IPS-18a (cell line): Measurements from ENCODE around the gene WT1.
A peak's percentile ranks its signal among the peaks of the same experiment; 100 is the strongest.
"Not testable (repeated sequence)": the region's sequence is repeated elsewhere in the genome, so short reads cannot be mapped to it uniquely, and the experiment has no call there.

ENCODE experiments used
- H3K27ac ChIP-seq: one replicate; pipeline ENCODE4 v1.5.1; 2013; ENCODE audit warnings: low read length
- H3K27me3 ChIP-seq: one replicate; pipeline ENCODE4 v1.6.1; 2013; ENCODE audit warnings: mild to moderate bottlenecking, low read length; ENCODE audit not compliant: control insufficient read depth, insufficient read depth
- H3K36me3 ChIP-seq: one replicate; pipeline ENCODE4 v1.6.1; 2013; ENCODE audit warnings: low read depth, low read length; ENCODE audit not compliant: control insufficient read depth
- H3K4me1 ChIP-seq: one replicate; pipeline ENCODE4 v1.6.1; 2013; ENCODE audit warnings: low read depth, low read length; ENCODE audit not compliant: control insufficient read depth
- H3K4me3 ChIP-seq: one replicate; pipeline ENCODE4 v1.5.1; 2013; ENCODE audit warnings: low read length
- H3K9ac ChIP-seq: one replicate; pipeline ENCODE4 v1.6.1; 2013; ENCODE audit warnings: mild to moderate bottlenecking, low read length, moderate library complexity
- H3K9me3 ChIP-seq: one replicate; pipeline ENCODE4 v1.6.1; 2013; ENCODE audit warnings: low read depth, low read length; ENCODE audit not compliant: control insufficient read depth

The WT1 gene

DNA sequence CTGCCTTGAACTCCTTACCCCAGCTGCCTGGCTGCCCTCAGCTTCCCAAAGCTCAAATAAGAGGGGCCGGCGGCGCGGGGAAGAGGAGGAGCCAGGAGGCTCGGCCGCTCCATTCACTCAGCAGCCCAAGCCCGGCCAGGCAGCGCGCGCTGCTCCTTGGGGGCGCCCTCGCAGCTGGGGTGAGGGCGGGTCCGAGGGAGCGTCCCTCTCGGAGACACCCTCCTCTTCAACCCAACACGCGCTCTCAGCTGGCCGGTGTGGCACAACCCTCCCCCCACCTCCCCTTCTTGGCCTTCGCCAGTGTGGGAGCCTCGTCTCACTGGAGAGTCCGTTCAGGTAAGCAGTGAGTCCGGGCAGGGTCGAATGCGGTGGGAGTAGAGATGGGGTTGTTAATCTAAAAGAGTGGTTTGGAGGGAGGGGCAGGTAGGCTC, at the start of gene WT1:
Gene WT1 (minus strand): TSS at position 29 of the 431 bp plus-strand sequence.
- Histone ChIP-seq H3K9me3 (no peaks in the 10 kb centered on the region), H3K27me3 (peaks cover 99% of the 10 kb centered on the region), H3K4me1 (peaks cover 28% of the 10 kb centered on the region), H3K9ac (no peak within 1 kb of the TSS), H3K27ac (no peak within 1 kb of the TSS), H3K36me3 (no peaks in the 10 kb centered on the region), H3K4me3 (peak within 1 kb of the TSS; percentile 35)

DNA sequence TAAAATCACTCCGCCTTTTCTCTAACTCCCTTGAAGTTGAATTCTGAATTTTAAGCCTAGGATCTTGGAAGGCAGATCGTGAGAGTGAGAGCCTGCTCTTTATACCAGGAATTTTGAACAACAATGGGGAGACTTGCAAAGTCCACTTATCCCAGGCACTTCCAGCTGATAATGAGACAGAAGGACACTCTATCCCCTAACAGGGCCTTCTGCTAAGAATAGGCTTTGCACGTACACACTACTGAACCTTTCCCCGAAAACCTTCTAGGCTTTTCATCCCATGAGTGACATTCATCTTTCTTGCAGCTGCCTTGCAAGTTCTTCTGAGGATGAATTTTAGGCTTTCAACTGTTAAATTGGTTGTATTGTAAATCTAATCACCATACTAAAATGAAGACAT, 44.0 kb upstream of the WT1 start:
- Histone ChIP-seq H3K9ac (no peak overlapping the region), H3K27ac (no peak overlapping the region), H3K4me3 (no peak overlapping the region)

DNA sequence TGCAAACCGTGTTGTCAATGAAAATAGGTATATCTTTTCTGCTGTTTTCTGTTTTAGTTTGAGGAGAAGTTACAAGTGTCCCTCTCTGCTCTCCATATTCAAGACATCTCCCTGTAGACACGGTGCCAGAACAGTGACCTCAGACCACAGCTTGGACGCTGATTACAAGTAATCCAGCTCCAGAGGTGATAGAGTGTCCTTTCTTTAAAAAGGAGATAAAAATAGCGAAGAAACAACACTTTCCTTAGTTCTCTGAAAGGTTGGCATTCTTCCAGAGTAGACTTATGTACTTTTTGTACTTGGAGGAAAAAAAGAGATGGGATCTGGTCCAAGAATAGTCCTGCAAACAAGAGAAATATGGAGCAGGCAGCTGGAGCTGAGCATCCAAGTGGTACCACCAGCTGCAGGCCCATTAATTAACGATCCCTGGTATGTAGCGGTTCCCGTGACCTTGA, 43.0 kb upstream of the WT1 start:
- Histone ChIP-seq H3K4me3 (no peak overlapping the region), H3K9me3 (no peaks in the 10 kb centered on the region), H3K27ac (no peak overlapping the region), H3K4me1 (no peaks in the 10 kb centered on the region), H3K36me3 (no peaks in the 10 kb centered on the region), H3K9ac (no peak overlapping the region), H3K27me3 (no peaks in the 10 kb centered on the region)

More for the DNA sequence above, 44.0 kb upstream of the WT1 start:
- no peaks in the 10 kb centered on the region for H3K4me1 ChIP-seq
- H3K27me3 ChIP-seq, result no peaks in the 10 kb centered on the region
- no peaks in the 10 kb centered on the region for H3K9me3 ChIP-seq
- H3K36me3 ChIP-seq, result no peaks in the 10 kb centered on the region

DNA sequence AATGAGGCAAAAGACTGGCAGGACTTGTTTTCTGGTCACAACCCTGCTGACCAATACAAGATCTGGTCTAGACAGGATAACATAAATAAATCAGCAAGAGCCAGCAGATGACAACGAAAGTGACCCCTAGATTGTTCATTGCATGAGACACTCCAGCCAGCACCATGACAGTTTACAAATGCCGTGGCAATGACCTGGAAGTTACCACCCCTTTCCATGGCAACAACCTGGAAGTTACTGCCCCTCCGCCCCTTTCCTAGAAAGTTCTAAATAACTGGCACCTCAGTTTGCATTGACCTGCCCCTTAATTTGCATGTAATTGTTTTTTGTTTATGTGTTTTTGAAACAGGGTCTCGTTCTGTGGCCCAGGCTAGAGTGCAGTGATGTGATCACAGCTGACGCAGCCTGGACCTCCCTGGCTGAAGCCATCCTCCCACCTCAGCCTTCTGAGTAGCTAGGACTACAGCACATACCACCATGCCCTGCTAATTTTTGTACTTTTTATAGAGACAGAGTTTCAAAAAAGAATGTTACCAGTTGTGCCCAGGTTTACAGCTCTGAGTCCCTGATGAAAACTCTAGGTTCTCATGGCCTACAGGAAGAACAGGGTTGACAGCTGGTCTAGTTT, 38.1 kb upstream of the WT1 start:
- H3K9me3 ChIP-seq, result no peaks in the 10 kb centered on the region
- H3K27me3 ChIP-seq, result no peaks in the 10 kb centered on the region
- H3K4me1 ChIP-seq, result no peaks in the 10 kb centered on the region
- H3K4me3 ChIP-seq, result no peak overlapping the region
- H3K36me3 ChIP-seq, result no peaks in the 10 kb centered on the region
- H3K27ac ChIP-seq, result no peak overlapping the region
- no peak overlapping the region for H3K9ac ChIP-seq

DNA sequence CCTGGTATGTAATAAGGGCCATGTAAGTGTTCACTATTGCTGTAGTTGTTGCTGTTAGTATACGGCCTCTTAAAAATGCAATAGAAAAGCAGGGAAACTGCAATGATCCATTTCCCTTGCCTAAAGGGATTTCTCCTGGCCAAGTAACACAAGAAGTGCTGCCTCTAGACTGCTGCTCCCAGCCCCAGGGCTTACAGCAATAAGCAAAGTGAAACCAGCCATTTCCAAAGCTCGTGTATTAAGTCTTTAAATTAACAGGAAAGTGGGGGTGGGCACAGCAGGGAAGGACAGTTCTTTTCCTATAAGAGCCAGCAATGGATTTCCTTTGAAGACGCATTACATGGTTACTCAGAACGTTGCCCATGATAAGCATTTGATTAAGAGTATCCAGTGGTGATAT, 36.9 kb upstream of the WT1 start:
- H3K4me3 ChIP-seq, result no peak overlapping the region
- H3K27me3 ChIP-seq, result no peaks in the 10 kb centered on the region
- H3K9ac ChIP-seq, result no peak overlapping the region
- no peaks in the 10 kb centered on the region for H3K9me3 ChIP-seq
- H3K27ac ChIP-seq, result no peak overlapping the region
- H3K36me3 ChIP-seq, result no peaks in the 10 kb centered on the region
- no peaks in the 10 kb centered on the region for H3K4me1 ChIP-seq

DNA sequence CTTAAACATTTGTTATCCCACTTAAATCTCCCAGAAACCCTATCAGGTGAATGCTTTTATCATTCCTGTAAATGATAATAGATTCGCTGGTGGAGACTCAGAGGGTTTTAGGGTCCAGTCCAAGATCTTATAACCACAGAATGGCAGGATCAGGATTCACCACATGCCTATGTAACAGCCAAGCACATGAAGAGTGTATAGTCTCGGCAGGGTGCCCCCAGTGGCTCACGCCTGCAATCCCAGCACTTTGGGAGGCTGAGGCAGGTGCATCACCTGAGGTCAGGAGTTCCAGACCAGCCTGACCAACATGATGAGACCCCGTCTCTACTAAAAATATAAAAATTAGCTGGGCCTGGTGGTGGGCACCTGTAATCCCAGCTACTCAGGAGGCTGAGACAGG, 36.2 kb upstream of the WT1 start:
- H3K9ac ChIP-seq, H3K4me3 ChIP-seq, H3K9me3 ChIP-seq, H3K27me3 ChIP-seq, H3K36me3 ChIP-seq, H3K4me1 ChIP-seq, H3K27ac ChIP-seq: not testable (repeated sequence)

DNA sequence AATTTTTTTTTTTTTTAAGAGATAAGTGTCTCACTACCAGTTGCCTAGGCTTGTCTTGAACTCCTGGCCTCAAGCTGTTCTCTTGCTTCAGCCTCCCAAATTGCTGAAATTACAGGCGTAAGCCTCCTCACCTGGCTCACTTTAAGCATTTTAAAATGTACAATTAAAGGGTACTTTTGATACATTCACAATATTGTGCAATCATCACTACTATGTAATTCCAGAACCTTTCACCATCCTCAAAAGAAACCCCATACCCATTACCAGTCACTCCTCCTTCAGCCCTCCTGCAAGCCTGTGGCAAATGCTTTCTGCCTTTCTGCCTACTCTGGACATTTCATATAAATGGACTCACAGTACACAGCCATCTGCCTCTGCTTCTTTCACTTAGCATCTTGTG, 34.5 kb upstream of the WT1 start:
- Histone ChIP-seq H3K27ac (no peak overlapping the region), H3K4me1 (no peaks in the 10 kb centered on the region), H3K9ac (no peak overlapping the region), H3K36me3 (no peaks in the 10 kb centered on the region), H3K9me3 (no peaks in the 10 kb centered on the region), H3K4me3 (no peak overlapping the region), H3K27me3 (no peaks in the 10 kb centered on the region)

DNA sequence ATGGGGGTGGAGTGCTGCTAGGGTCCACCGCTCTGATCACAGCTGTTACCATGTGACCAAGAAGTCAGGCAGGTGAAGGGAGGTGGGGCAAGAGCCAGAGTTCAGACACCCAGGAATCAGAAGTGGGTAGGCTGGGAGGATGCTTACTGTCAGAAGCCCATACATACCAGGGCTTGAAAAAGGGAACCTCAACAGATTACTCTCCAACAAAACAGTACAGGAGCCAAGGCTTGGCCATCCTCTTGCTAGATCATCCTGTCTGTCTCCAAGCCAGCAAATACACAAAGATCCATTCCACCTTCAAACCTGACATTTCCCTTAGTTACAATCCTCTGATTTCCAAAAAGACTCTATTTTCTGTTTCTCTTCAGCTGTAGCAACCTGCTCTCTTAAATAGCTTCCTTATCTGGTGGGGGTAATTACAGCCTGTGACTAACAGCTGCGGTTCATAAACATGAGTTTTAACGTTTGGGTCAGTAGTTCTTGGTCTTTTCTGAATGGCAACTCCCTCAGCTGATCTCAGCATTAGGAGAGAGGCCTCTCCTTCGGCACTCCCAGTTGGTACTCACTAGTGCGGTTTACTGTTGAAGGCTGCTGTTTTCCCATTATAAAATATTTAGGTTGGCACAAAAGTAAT, 31.1 kb upstream of the WT1 start:
- Histone ChIP-seq H3K9me3 (no peaks in the 10 kb centered on the region), H3K27ac (no peak overlapping the region), H3K4me3 (no peak overlapping the region), H3K9ac (no peak overlapping the region), H3K36me3 (no peaks in the 10 kb centered on the region), H3K4me1 (no peaks in the 10 kb centered on the region), H3K27me3 (no peaks in the 10 kb centered on the region)

DNA sequence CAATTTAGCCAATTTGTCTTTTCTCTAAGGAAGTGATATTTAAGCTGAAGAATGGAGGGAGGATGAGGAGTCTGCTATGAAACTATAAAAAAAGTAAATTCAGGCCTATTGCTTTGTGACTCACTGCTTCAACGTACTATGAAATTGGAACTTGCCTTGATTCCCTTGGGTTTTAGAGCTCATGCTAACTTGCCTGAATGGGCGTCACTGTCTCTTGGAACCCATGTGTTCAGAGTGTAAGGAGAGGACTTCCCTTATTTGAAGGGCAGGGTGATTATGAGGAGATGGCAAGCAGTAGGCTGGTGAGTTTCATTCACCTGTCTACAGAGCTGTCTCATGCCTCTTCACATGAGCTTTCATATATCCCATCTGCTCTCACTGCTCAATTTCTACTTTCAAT, 28.7 kb upstream of the WT1 start:
- Histone ChIP-seq H3K9me3 (no peaks in the 10 kb centered on the region), H3K4me1 (no peaks in the 10 kb centered on the region), H3K36me3 (no peaks in the 10 kb centered on the region), H3K4me3 (no peak overlapping the region), H3K9ac (no peak overlapping the region), H3K27ac (no peak overlapping the region), H3K27me3 (no peaks in the 10 kb centered on the region)

DNA sequence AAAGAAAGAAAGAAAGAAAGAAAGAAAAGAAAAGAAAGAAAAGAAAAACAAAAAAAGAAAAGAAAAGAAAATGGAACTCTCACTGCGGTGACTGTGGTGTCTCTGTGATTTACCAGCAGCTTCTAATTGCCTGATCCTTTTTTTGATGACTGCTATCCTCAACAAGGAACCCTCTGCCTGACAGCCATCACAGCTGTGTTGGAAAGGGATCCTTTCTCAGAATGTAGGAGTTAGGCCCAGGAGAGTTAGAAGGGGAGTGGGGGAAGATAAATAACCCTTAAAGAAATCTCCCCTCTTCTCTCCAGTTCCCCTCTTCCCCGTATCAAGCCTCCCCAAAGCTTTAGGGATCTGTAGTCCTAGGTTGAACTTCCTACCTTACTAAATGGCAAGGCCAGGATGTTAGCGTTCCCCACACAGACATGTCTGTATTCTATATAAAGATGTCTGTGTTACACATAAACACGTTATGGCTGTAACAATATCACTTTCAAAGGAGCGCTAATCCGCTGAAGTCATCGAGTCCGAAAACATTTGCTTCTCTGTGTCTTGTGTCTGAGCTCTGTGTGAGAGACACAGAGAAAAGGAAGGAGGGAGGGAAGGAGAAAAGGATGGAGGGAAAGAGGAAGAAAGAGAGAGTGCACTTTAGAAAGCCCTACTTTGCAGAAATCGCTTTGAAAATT, 26.8 kb upstream of the WT1 start:
- Histone ChIP-seq H3K4me3 (no peak overlapping the region), H3K27ac (no peak overlapping the region), H3K36me3 (no peaks in the 10 kb centered on the region), H3K9ac (no peak overlapping the region), H3K9me3 (no peaks in the 10 kb centered on the region), H3K4me1 (no peaks in the 10 kb centered on the region), H3K27me3 (no peaks in the 10 kb centered on the region)

DNA sequence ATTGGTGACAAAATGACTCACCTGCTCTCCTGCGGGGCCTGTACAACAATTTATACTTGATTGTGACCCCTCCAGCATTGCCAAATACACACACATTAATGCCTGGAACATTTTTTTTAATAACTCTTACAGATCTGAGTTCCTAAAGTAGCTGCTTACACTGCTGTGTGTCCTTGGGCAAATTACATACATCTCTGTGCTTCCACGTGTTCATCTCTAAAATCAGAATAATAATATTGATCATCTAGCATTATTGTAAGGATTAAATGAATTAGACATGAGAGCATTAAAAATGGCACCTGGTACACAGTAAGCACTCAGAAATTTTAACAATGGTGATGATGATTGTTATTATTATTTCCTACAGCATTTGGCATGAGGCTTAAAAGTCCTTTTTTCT, 21.5 kb upstream of the WT1 start:
- Histone ChIP-seq H3K36me3 (no peaks in the 10 kb centered on the region), H3K4me1 (no peaks in the 10 kb centered on the region), H3K27me3 (no peaks in the 10 kb centered on the region), H3K9ac (no peak overlapping the region), H3K27ac (no peak overlapping the region), H3K4me3 (no peak overlapping the region), H3K9me3 (no peaks in the 10 kb centered on the region)

DNA sequence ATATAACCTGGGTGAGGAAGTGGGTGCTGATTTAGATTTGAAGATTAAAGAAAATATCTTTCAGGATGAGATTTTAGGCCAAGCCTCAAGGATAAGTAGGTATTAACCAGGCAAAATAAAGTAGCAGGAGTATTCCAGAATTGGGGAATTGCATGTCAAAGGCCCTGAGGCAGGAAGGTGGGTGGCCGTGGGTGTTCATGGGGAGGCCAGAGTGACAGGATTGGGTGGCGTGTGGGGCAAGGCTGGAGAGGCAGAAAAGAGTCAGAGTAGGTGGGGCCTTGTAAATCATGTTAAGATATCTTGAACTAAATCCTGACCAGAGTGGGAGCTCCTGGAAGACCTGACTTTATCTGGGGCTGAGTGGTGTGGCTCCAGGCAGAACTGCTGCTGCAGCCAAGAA, 19.7 kb upstream of the WT1 start:
- no peak overlapping the region for H3K9ac ChIP-seq
- H3K27ac ChIP-seq, result no peak overlapping the region
- no peaks in the 10 kb centered on the region for H3K27me3 ChIP-seq
- H3K4me3 ChIP-seq, result no peak overlapping the region
- H3K9me3 ChIP-seq, result no peaks in the 10 kb centered on the region
- H3K4me1 ChIP-seq, result no peaks in the 10 kb centered on the region
- no peaks in the 10 kb centered on the region for H3K36me3 ChIP-seq
